HS-27A (cell line): ENCODE results near the gene SYT7.

ENCODE experiments used
- DNase-seq: peaks from one replicate; pipeline ENCODE4 v3.0.0-alpha.2; 2012; ENCODE audit warnings: low read depth, missing footprints

SYT7 gene

GRCh38 chr11:61585115-61585514 lies 4.2 kb upstream of the SYT7 start:
- no peak for DNase-seq

- DNase-seq, result no peak
Measured at GRCh38 chr11:61581931-61582330, 1.1 kb upstream of the SYT7 start.

- no peak for DNase-seq
Measured at GRCh38 chr11:61580271-61580888, 496 bp downstream of the SYT7 start.

- DNase-seq, result no peak
Measured at GRCh38 chr11:61579676-61580270, 1.1 kb downstream of the SYT7 start.

GRCh38 chr11:61578819-61579675 lies 1.8 kb downstream of the SYT7 start:
- DNase-seq, result no peak

- DNase-seq, result no peak
Measured at GRCh38 chr11:61577383-61578118, 3.3 kb downstream of the SYT7 start.

GRCh38 chr11:61575886-61576861 lies 4.7 kb downstream of the SYT7 start:
- DNase-seq, result no peak

GRCh38 chr11:61574611-61575010 lies 6.3 kb downstream of the SYT7 start:
- no peak for DNase-seq

- no peak for DNase-seq
Measured at GRCh38 chr11:61572913-61573312, 8.0 kb downstream of the SYT7 start.

- DNase-seq, result no peak
Measured at GRCh38 chr11:61571869-61572268, 9.0 kb downstream of the SYT7 start.

- DNase-seq, result no peak
Measured at GRCh38 chr11:61571337-61571736, 9.5 kb downstream of the SYT7 start.

GRCh38 chr11:61569701-61570100 lies 11.2 kb downstream of the SYT7 start:
- DNase-seq, result no peak

- no peak for DNase-seq
Measured at GRCh38 chr11:61569018-61569417, 11.9 kb downstream of the SYT7 start.

GRCh38 chr11:61567286-61568061 lies 13.4 kb downstream of the SYT7 start:
- no peak for DNase-seq

GRCh38 chr11:61564936-61565696 lies 15.8 kb downstream of the SYT7 start:
- DNase-seq, result no peak

- no peak for DNase-seq
Measured at GRCh38 chr11:61560751-61561150, 20.1 kb downstream of the SYT7 start.

GRCh38 chr11:61556621-61557020 lies 24.3 kb downstream of the SYT7 start:
- no peak for DNase-seq

GRCh38 chr11:61555978-61556377 lies 24.9 kb downstream of the SYT7 start:
- DNase-seq, result no peak

GRCh38 chr11:61555051-61555969 lies 25.6 kb downstream of the SYT7 start:
- DNase-seq, result no peak
